HepG2 (cell line): ENCODE results near the gene RAD54L. TPM values are rescaled to one million over a fixed set of nuclear protein-coding genes. Genes with fewer than 3 reads are reported as not detected.
"Not testable (repeated sequence)": the region's sequence is repeated elsewhere in the genome, so short reads cannot be mapped to it uniquely, and the experiment has no call there.

Experiments
- ATAC-seq: fragments of 200-7000 bp; cut with Tn5 transposase; 3 replicates; pipeline ENCODE4 v1.9.1; 2020; ENCODE audit warnings: mild to moderate bottlenecking, moderate library complexity
- BruUV-seq: library from RNA; stranded (reverse); fragments of 400-500 nt; replicated peaks from 2 replicates; lab custom pipeline; 2021; lab: Mats Ljungman, UMichigan
- CTCF ChIA-PET: fragments of 300-600 bp; formaldehyde crosslinking; extraction: SDS; loops from one replicate; lab custom pipeline; 2021; ENCODE audit warnings: low total read pairs, inconsistent platforms, low intra/inter-chr PET ratio; lab: Yijun Ruan, JAX
- POLR2A ChIA-PET: fragments of 350-600 bp; sonication (Branson Sonifier 250); formaldehyde crosslinking; loops from one replicate; lab custom pipeline; 2020; ENCODE audit warnings: antibody characterized with exemption, inconsistent platforms; lab: Yijun Ruan, JAX
- DNase-seq: peaks from one replicate; pipeline ENCODE4 v3.0.0-alpha.2; 2015; ENCODE audit warnings: low spot score
- FAIRE-seq: peaks from 3 replicates; lab custom pipeline; 2011; peaks lifted over from hg19 to GRCh38; lab: Jason Lieb, UNC
- H2AFZ ChIP-seq: one replicate; pipeline ENCODE4 v1.6.1; 2011; ENCODE audit warnings: low read length, inconsistent platforms
- H3K27ac ChIP-seq: fragments of 300-600 bp; 3 replicates; pipeline ENCODE4 v1.8.0; 2011; ENCODE audit warnings: mixed run types, mild to moderate bottlenecking, mixed read lengths, low read length, inconsistent platforms; ENCODE audit not compliant: insufficient read depth; ENCODE audit errors: extremely low read length
- H3K27me3 ChIP-seq, 2 experiments: fragments of 200-600 bp in 1 of 2; 2 replicates in 1 of 2; 3 replicates in 1 of 2; pipeline versions ENCODE4 v1.6.0 to v1.8.0; 2011; ENCODE audit warnings: low read length in 2 of 2, mild to moderate bottlenecking in 2 of 2, moderate library complexity in 2 of 2, inconsistent platforms in 1 of 2; ENCODE audit not compliant: insufficient read depth in 2 of 2, control insufficient read depth in 1 of 2
- H3K36me3 ChIP-seq, 2 experiments: fragments of 200-600 bp in 1 of 2; replicated peaks in 1 of 2; 2 replicates in 1 of 2; 3 replicates in 1 of 2; pipeline versions ENCODE4 v1.5.1 to v1.8.0; 2011; ENCODE audit warnings: low read length in 2 of 2, inconsistent platforms in 1 of 2; ENCODE audit not compliant: insufficient read depth in 2 of 2, control insufficient read depth in 1 of 2
- H3K4me1 ChIP-seq: 2 replicates; pipeline ENCODE4 v1.5.1; 2012; ENCODE audit warnings: low read length, inconsistent platforms; ENCODE audit not compliant: insufficient read depth
- H3K4me2 ChIP-seq: 2 replicates; pipeline ENCODE4 v1.6.0; 2011; ENCODE audit warnings: low read depth, low read length, inconsistent platforms
- H3K4me3 ChIP-seq, 3 experiments: fragments of 200-600 bp in 1 of 3; sonication (generic), shearing (Covaris generic) in 1 of 3; replicated peaks in 1 of 3; 2 replicates each; pipeline ENCODE4 v1.5.1; 2011 to 2016; ENCODE audit warnings: low read length in 3 of 3, inconsistent platforms in 2 of 3, low read depth in 2 of 3, mild to moderate bottlenecking in 2 of 3, control low read depth in 1 of 3, mixed read lengths in 1 of 3; ENCODE audit not compliant: insufficient read depth in 1 of 3
- H3K79me2 ChIP-seq: one replicate; pipeline ENCODE4 v1.6.1; 2011; ENCODE audit warnings: low read length, inconsistent platforms; ENCODE audit not compliant: insufficient read depth
- H3K9ac ChIP-seq: 2 replicates; pipeline ENCODE4 v1.6.0; 2011; ENCODE audit warnings: mild to moderate bottlenecking, low read depth, low read length, inconsistent platforms; ENCODE audit not compliant: insufficient read depth
- H3K9me3 ChIP-seq: 2 replicates; pipeline ENCODE4 v1.5.1; 2012; ENCODE audit warnings: mild to moderate bottlenecking, low read length
- H4K20me1 ChIP-seq: 2 replicates; pipeline ENCODE4 v1.6.0; 2011; ENCODE audit warnings: inconsistent platforms, mild to moderate bottlenecking, low read length, moderate library complexity; ENCODE audit not compliant: insufficient read depth
- CTCF ChIP-seq: sonication (generic); formaldehyde crosslinking; IDR thresholded peaks from 2 replicates; pipeline ENCODE4 v1.5.0; 2020; ENCODE audit warnings: mild to moderate bottlenecking, missing genetic modification reagents, moderate library complexity
- PLRG1 ChIP-seq: fragments of 450-650 bp; conservative IDR thresholded peaks from 2 replicates; pipeline ENCODE4 v1.6.1; 2016
- POLR2AphosphoS5 ChIP-seq: IDR thresholded peaks from 2 replicates; pipeline ENCODE4 v1.6.1; 2012; ENCODE audit warnings: low read depth, low read length
- ZNF619 ChIP-seq: sonication (generic); formaldehyde crosslinking; IDR thresholded peaks from 2 replicates; pipeline ENCODE4 v1.4.0; 2020; ENCODE audit warnings: mild to moderate bottlenecking, missing genetic modification reagents
- WGBS: methylation state at CpG from one replicate; pipeline ENCODE4 v1.1.6; 2017; ENCODE audit warnings: low lambda C conversion rate; 5-methylcytosine and 5-hydroxymethylcytosine counted together
- in situ Hi-C: cut with HindIII; loops from 2 replicates; pipeline ENCODE4 v1.10.0; 2017; ENCODE audit warnings: low pct_unique_long_range_greater_than_20kb; ENCODE audit not compliant: extremely low pct_ligation_motif_present
- intact Hi-C: fragments of 100-400 bp; cut with micrococcal nuclease; formaldehyde crosslinking; loops from one replicate; pipeline ENCODE4 v1.10.0; 2022; ENCODE audit not compliant: unreplicated experiment
- polyA plus RNA-seq, 8 experiments: library from polyadenylated mRNA; depleted of rRNA in 3 of 8; stranded (reverse) in 7 of 8; unstranded in 1 of 8; fragments of >200 nt; fragmentation: Illumina TruSeq in 4 of 8; extraction: Trizol in 4 of 8; gene quantifications; 2 replicates each; pipeline versions ENCODE4 v1.2.1 to v1.2.3, GENCODE V29; 2011 to 2016; ENCODE audit warnings: low read depth in 4 of 8, missing spikeins in 1 of 8, mixed read lengths in 1 of 8; ENCODE audit not compliant: insufficient read depth in 1 of 8
- total RNA-seq, 5 experiments: library from RNA; depleted of rRNA; stranded (reverse); fragments of >200 nt; fragmentation: Illumina TruSeq; extraction: Trizol; gene quantifications; 2 replicates each; pipeline ENCODE4 v1.2.3, GENCODE V29; 2016; ENCODE audit warnings: low read depth in 1 of 5

The RAD54L gene
- total and polyA plus RNA-seq, 2 of the 13 experiments (the other 11 are each of a cell fraction or from before 2014, with no cell fraction given), result 10.2 to 30.0 TPM

GRCh38 chr1:46244656-46245371 is 2.7 kb upstream of the RAD54L start (continued):
- TF ChIP-seq CTCF (CRISPR knock-in tag), result peak; percentile 7; the same call in 1 of the 2 replicates
- no peak for TF ChIP-seq PLRG1
- TF ChIP-seq POLR2AphosphoS5, result no peak
- TF ChIP-seq ZNF619, result no peak

GRCh38 chr1:46246136-46246535 is 1.4 kb upstream of the RAD54L start:
- peaks cover 4 to 14% of the 10 kb centered on the region in 2 experiments for H3K36me3 ChIP-seq
- POLR2A ChIA-PET, result interaction anchor here (1.2 to 1.9 kb wide), 3 partner anchors 47 to 114 kb away, joined by 5 to 21 read pairs (median 8); partner anchors contain the start of genes LRRC41, PIK3R3, POMGNT1 and UQCRH
- H3K9ac ChIP-seq, result peak overlapping the region; percentile 90
- H3K9me3 ChIP-seq, ATAC-seq, H3K27me3 ChIP-seq, H2AFZ ChIP-seq, H4K20me1 ChIP-seq, in situ Hi-C loops, DNase-seq, FAIRE-seq, CTCF ChIA-PET, BruUV-seq: not testable (repeated sequence)
- H3K27ac ChIP-seq, result peak overlapping the region; percentile 91
- peak overlapping the region; percentile 90 for H3K4me2 ChIP-seq
- H3K4me1 ChIP-seq, result peaks cover 64% of the 10 kb centered on the region
- H3K79me2 ChIP-seq, result peaks cover 25% of the 10 kb centered on the region
- peak overlapping the region in 1 of 3 experiments; percentile 88; a peak in 2 of 6 replicates for H3K4me3 ChIP-seq
- 94% methylated on average over 14 of the region's 17 CpGs for WGBS
- intact Hi-C loops, result loop anchor here (5.0 kb wide), 1 partner anchor 56 kb away; the partner anchor contains the start of genes LRRC41 and UQCRH
